ENCODE results near the gene TMEM131.

The TMEM131 gene

GRCh38 chr2:97981961-97982360 lies 13.8 kb downstream of the TMEM131 start:
- Histone ChIP-seq H3K36me3 (ENCODE audit: control insufficient read depth, insufficient read depth, low read length) (no peaks in the 10 kb centered on the region), H3K4me1 (ENCODE audit: control insufficient read depth, insufficient read depth, low read length) (peaks cover 2% of the 10 kb centered on the region), H3K4me3 (ENCODE audit: low read depth, low read length) (no peak overlapping the region), H3K27me3 (ENCODE audit: control insufficient read depth, insufficient read depth, low read length) (no peaks in the 10 kb centered on the region), H3K9me3 (ENCODE audit: control insufficient read depth, insufficient read depth, low read length) (no peaks in the 10 kb centered on the region), H3K9ac (ENCODE audit: low read depth, low read length) (no peak overlapping the region)

- no peaks in the 10 kb centered on the region for H3K9me3 ChIP-seq (ENCODE audit: control insufficient read depth, insufficient read depth, low read length)
- H3K4me3 ChIP-seq (ENCODE audit: low read depth, low read length): no peak overlapping the region
- H3K4me1 ChIP-seq (ENCODE audit: control insufficient read depth, insufficient read depth, low read length): peaks cover 2% of the 10 kb centered on the region
- H3K9ac ChIP-seq (ENCODE audit: low read depth, low read length): no peak overlapping the region
- H3K36me3 ChIP-seq (ENCODE audit: control insufficient read depth, insufficient read depth, low read length): no peaks in the 10 kb centered on the region
- H3K27me3 ChIP-seq (ENCODE audit: control insufficient read depth, insufficient read depth, low read length): no peaks in the 10 kb centered on the region
These were observed 15.8 kb downstream of the TMEM131 start for GRCh38 chr2:97979904-97980303.

GRCh38 chr2:97974471-97974870 lies 21.3 kb downstream of the TMEM131 start:
- Histone ChIP-seq H3K4me1 (ENCODE audit: control insufficient read depth, insufficient read depth, low read length) (no peaks in the 10 kb centered on the region), H3K9ac (ENCODE audit: low read depth, low read length) (no peak overlapping the region), H3K9me3 (ENCODE audit: control insufficient read depth, insufficient read depth, low read length) (no peaks in the 10 kb centered on the region), H3K36me3 (ENCODE audit: control insufficient read depth, insufficient read depth, low read length) (no peaks in the 10 kb centered on the region), H3K4me3 (ENCODE audit: low read depth, low read length) (no peak overlapping the region), H3K27me3 (ENCODE audit: control insufficient read depth, insufficient read depth, low read length) (no peaks in the 10 kb centered on the region)

GRCh38 chr2:97970293-97971060 lies 25.3 kb downstream of the TMEM131 start:
- Histone ChIP-seq H3K4me3 (ENCODE audit: low read depth, low read length) (no peak overlapping the region), H3K27me3 (ENCODE audit: control insufficient read depth, insufficient read depth, low read length) (no peaks in the 10 kb centered on the region), H3K9me3 (ENCODE audit: control insufficient read depth, insufficient read depth, low read length) (no peaks in the 10 kb centered on the region), H3K9ac (ENCODE audit: low read depth, low read length) (no peak overlapping the region), H3K36me3 (ENCODE audit: control insufficient read depth, insufficient read depth, low read length) (no peaks in the 10 kb centered on the region), H3K4me1 (ENCODE audit: control insufficient read depth, insufficient read depth, low read length) (peaks cover 3% of the 10 kb centered on the region)

- no peak overlapping the region for H3K9ac ChIP-seq (ENCODE audit: low read depth, low read length)
- H3K4me3 ChIP-seq (ENCODE audit: low read depth, low read length): no peak overlapping the region
- no peaks in the 10 kb centered on the region for H3K36me3 ChIP-seq (ENCODE audit: control insufficient read depth, insufficient read depth, low read length)
- no peaks in the 10 kb centered on the region for H3K27me3 ChIP-seq (ENCODE audit: control insufficient read depth, insufficient read depth, low read length)
- no peaks in the 10 kb centered on the region for H3K9me3 ChIP-seq (ENCODE audit: control insufficient read depth, insufficient read depth, low read length)
- H3K4me1 ChIP-seq (ENCODE audit: control insufficient read depth, insufficient read depth, low read length): peaks cover 3% of the 10 kb centered on the region
These were observed 26.4 kb downstream of the TMEM131 start for GRCh38 chr2:97969081-97970067.

- no peaks in the 10 kb centered on the region for H3K36me3 ChIP-seq (ENCODE audit: control insufficient read depth, insufficient read depth, low read length)
- H3K9me3 ChIP-seq (ENCODE audit: control insufficient read depth, insufficient read depth, low read length): no peaks in the 10 kb centered on the region
- peaks cover 3% of the 10 kb centered on the region for H3K4me1 ChIP-seq (ENCODE audit: control insufficient read depth, insufficient read depth, low read length)
- H3K27me3 ChIP-seq (ENCODE audit: control insufficient read depth, insufficient read depth, low read length): no peaks in the 10 kb centered on the region
- no peak overlapping the region for H3K9ac ChIP-seq (ENCODE audit: low read depth, low read length)
- H3K4me3 ChIP-seq (ENCODE audit: low read depth, low read length): no peak overlapping the region
These were observed 27.7 kb downstream of the TMEM131 start for GRCh38 chr2:97967931-97968627.

GRCh38 chr2:97967216-97967592 lies 28.5 kb downstream of the TMEM131 start:
- no peaks in the 10 kb centered on the region for H3K27me3 ChIP-seq (ENCODE audit: control insufficient read depth, insufficient read depth, low read length)
- peaks cover 3% of the 10 kb centered on the region for H3K4me1 ChIP-seq (ENCODE audit: control insufficient read depth, insufficient read depth, low read length)
- no peak overlapping the region for H3K9ac ChIP-seq (ENCODE audit: low read depth, low read length)
- H3K9me3 ChIP-seq (ENCODE audit: control insufficient read depth, insufficient read depth, low read length): no peaks in the 10 kb centered on the region
- no peak overlapping the region for H3K4me3 ChIP-seq (ENCODE audit: low read depth, low read length)
- no peaks in the 10 kb centered on the region for H3K36me3 ChIP-seq (ENCODE audit: control insufficient read depth, insufficient read depth, low read length)

GRCh38 chr2:97966545-97967215 lies 29.1 kb downstream of the TMEM131 start:
- Histone ChIP-seq H3K9me3 (ENCODE audit: control insufficient read depth, insufficient read depth, low read length) (no peaks in the 10 kb centered on the region), H3K4me1 (ENCODE audit: control insufficient read depth, insufficient read depth, low read length) (peaks cover 3% of the 10 kb centered on the region), H3K27me3 (ENCODE audit: control insufficient read depth, insufficient read depth, low read length) (no peaks in the 10 kb centered on the region), H3K36me3 (ENCODE audit: control insufficient read depth, insufficient read depth, low read length) (no peaks in the 10 kb centered on the region), H3K9ac (ENCODE audit: low read depth, low read length) (no peak overlapping the region), H3K4me3 (ENCODE audit: low read depth, low read length) (no peak overlapping the region)

- Histone ChIP-seq H3K9me3 (ENCODE audit: control insufficient read depth, insufficient read depth, low read length) (no peaks in the 10 kb centered on the region), H3K4me3 (ENCODE audit: low read depth, low read length) (no peak overlapping the region), H3K9ac (ENCODE audit: low read depth, low read length) (no peak overlapping the region), H3K27me3 (ENCODE audit: control insufficient read depth, insufficient read depth, low read length) (no peaks in the 10 kb centered on the region), H3K36me3 (ENCODE audit: control insufficient read depth, insufficient read depth, low read length) (no peaks in the 10 kb centered on the region), H3K4me1 (ENCODE audit: control insufficient read depth, insufficient read depth, low read length) (peaks cover 3% of the 10 kb centered on the region)
These were observed 30.6 kb downstream of the TMEM131 start for GRCh38 chr2:97965116-97965515.

GRCh38 chr2:97963880-97964279 lies 31.9 kb downstream of the TMEM131 start:
- H3K36me3 ChIP-seq (ENCODE audit: control insufficient read depth, insufficient read depth, low read length): no peaks in the 10 kb centered on the region
- no peak overlapping the region for H3K9ac ChIP-seq (ENCODE audit: low read depth, low read length)
- no peak overlapping the region for H3K4me3 ChIP-seq (ENCODE audit: low read depth, low read length)
- peaks cover 3% of the 10 kb centered on the region for H3K4me1 ChIP-seq (ENCODE audit: control insufficient read depth, insufficient read depth, low read length)
- no peaks in the 10 kb centered on the region for H3K27me3 ChIP-seq (ENCODE audit: control insufficient read depth, insufficient read depth, low read length)
- H3K9me3 ChIP-seq (ENCODE audit: control insufficient read depth, insufficient read depth, low read length): no peaks in the 10 kb centered on the region

- Histone ChIP-seq H3K9me3 (ENCODE audit: control insufficient read depth, insufficient read depth, low read length) (no peaks in the 10 kb centered on the region), H3K9ac (ENCODE audit: low read depth, low read length) (no peak overlapping the region), H3K4me3 (ENCODE audit: low read depth, low read length) (no peak overlapping the region), H3K36me3 (ENCODE audit: control insufficient read depth, insufficient read depth, low read length) (no peaks in the 10 kb centered on the region), H3K4me1 (ENCODE audit: control insufficient read depth, insufficient read depth, low read length) (peaks cover 3% of the 10 kb centered on the region), H3K27me3 (ENCODE audit: control insufficient read depth, insufficient read depth, low read length) (no peaks in the 10 kb centered on the region)
These were observed 32.7 kb downstream of the TMEM131 start for GRCh38 chr2:97963079-97963406.

Measured in iPS-15b (cell line).